Mammary epithelial cell (primary cell): ENCODE data around the gene RADIL.

ENCODE experiments used
- EZH2 ChIP-seq: IDR thresholded peaks from 2 replicates; pipeline ENCODE4 v1.6.1; 2012; ENCODE audit warnings: low read length, inconsistent platforms, borderline replicate concordance
- TF ChIP-seq, protein P1 (sequence below), 2 donors: IDR thresholded peaks in 1 of 2; conservative IDR thresholded peaks in 1 of 2; 2 replicates each; pipeline ENCODE4 v1.5.1; 2011 to 2012; ENCODE audit warnings: inconsistent platforms in 2 of 2, low read length in 2 of 2, mild to moderate bottlenecking in 2 of 2, control low read depth in 1 of 2, low read depth in 1 of 2; ENCODE audit not compliant: insufficient read depth in 1 of 2; ENCODE audit errors: extremely low read depth in 1 of 2

GRCh38 chr7:4801839-4802231 lies 81.7 kb downstream of the RADIL start:
- TF ChIP-seq, protein P1, sequence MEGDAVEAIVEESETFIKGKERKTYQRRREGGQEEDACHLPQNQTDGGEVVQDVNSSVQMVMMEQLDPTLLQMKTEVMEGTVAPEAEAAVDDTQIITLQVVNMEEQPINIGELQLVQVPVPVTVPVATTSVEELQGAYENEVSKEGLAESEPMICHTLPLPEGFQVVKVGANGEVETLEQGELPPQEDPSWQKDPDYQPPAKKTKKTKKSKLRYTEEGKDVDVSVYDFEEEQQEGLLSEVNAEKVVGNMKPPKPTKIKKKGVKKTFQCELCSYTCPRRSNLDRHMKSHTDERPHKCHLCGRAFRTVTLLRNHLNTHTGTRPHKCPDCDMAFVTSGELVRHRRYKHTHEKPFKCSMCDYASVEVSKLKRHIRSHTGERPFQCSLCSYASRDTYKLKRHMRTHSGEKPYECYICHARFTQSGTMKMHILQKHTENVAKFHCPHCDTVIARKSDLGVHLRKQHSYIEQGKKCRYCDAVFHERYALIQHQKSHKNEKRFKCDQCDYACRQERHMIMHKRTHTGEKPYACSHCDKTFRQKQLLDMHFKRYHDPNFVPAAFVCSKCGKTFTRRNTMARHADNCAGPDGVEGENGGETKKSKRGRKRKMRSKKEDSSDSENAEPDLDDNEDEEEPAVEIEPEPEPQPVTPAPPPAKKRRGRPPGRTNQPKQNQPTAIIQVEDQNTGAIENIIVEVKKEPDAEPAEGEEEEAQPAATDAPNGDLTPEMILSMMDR (conservative IDR thresholded peaks at IDR 0.05 in 1 of 2, IDR thresholded peaks at IDR 0.05 in 1 of 2; ENCODE audit: extremely low read depth in 1 of 2, insufficient read depth in 1 of 2, low read depth in 1 of 2, low read length in 2 of 2), result no peak
- no peak for TF ChIP-seq EZH2
